Activated CD8-positive, alpha-beta T cell treated with anti-CD3 and anti-CD28 coated beads for 36 hours (primary cell): ENCODE data around the gene GNAT3. TPM values are rescaled to one million over a fixed set of nuclear protein-coding genes. Genes with fewer than 3 reads are reported as not detected.

Source experiments
- ATAC-seq: fragments of 200-7000 bp; cut with Tn5 transposase; one replicate; pipeline ENCODE4 v1.10.0; 2021; ENCODE audit warnings: mild to moderate bottlenecking, moderate library complexity
- CTCF ChIA-PET: fragments of 350-600 bp; sonication (Branson Sonifier 250); formaldehyde crosslinking; loops from one replicate; lab custom pipeline; 2021; ENCODE audit warnings: antibody characterized with exemption; lab: Charles Lee
- POLR2A ChIA-PET: fragments of 350-600 bp; sonication (Branson Sonifier 250); formaldehyde crosslinking; loops from one replicate; lab custom pipeline; 2021; ENCODE audit warnings: antibody characterized with exemption; lab: Charles Lee
- DNase-seq: peaks from one replicate; pipeline ENCODE4 v3.0.0-alpha.2; 2020
- H3K27ac Mint-ChIP-seq: one replicate; pipeline ENCODE4 v1.8.0; 2021; ENCODE audit warnings: mild to moderate bottlenecking, mixed read lengths
- H3K27me3 Mint-ChIP-seq: one replicate; pipeline ENCODE4 v1.8.0; 2021; ENCODE audit warnings: mixed read lengths
- H3K36me3 Mint-ChIP-seq: one replicate; pipeline ENCODE4 v1.8.0; 2021; ENCODE audit warnings: low read depth, mixed read lengths
- H3K4me1 Mint-ChIP-seq: one replicate; pipeline ENCODE4 v1.8.0; 2021; ENCODE audit warnings: low read depth, mixed read lengths
- H3K4me3 Mint-ChIP-seq: one replicate; pipeline ENCODE4 v1.8.0; 2021; ENCODE audit warnings: mild to moderate bottlenecking, moderate library complexity, mixed read lengths
- H3K9me3 Mint-ChIP-seq: one replicate; pipeline ENCODE4 v1.8.0; 2021; ENCODE audit warnings: mixed read lengths
- CTCF ChIP-seq: fragments of 200-600 bp; IDR thresholded peaks from one replicate; pipeline ENCODE4 v1.8.0; 2022; ENCODE audit warnings: antibody characterized with exemption, mild to moderate bottlenecking
- intact Hi-C: fragments of 100-400 bp; cut with micrococcal nuclease; formaldehyde crosslinking; loops from one replicate; pipeline ENCODE4 v1.10.0; 2022
- total RNA-seq, 2 experiments: library from RNA; stranded (reverse); gene quantifications; one replicate each; pipeline ENCODE4 v1.2.3, GENCODE V29; 2021

GNAT3 gene
- total RNA-seq, 2 experiments from 2014 or later: not detected

DNA sequence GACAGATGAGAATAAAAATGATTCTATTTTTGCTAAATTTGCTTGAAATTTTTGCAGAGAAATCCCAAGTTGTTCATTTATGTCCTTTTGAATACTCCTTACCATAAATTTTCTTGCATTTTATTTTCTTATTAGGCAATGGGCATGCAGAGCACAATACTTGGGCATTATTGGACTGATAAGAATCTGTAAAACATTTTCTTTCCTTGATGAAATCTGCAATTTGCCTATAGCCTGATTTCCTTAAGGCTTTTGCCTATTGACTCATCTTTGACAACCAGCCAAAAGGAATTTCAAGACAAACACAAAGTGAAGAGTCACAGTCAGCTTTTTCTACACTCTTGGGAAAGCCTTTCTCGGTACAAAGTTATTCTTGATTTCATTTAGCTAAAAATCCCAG, 30.5 kb upstream of the GNAT3 start:
- ATAC-seq: no peak

DNA sequence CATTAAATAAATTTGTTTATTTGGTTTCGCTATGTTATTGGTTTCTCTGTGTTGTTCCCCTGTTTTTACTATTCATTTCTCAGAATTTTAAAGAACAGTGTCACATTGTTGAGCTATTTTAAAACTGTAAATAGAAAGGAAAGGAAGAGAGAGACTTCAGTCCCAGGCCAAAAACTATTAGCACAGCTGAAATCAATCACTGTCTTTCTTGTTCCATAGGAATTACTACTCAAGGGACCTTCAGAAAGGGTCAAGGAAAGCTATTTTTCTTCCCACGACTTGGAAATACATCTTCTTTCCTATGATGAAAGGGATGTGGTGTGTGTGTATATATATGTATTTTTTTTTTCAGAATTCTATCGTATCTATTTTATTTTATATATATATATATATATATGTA, 29.0 kb upstream of the GNAT3 start:
- DNase-seq (no peak), ATAC-seq (no peak)
- CTCF ChIA-PET: no interaction called here
- no peak overlapping the region for H3K4me3 Mint-ChIP-seq
- intact Hi-C loops: no loop called here
- no peaks in the 10 kb centered on the region for H3K36me3 Mint-ChIP-seq
- no peaks in the 10 kb centered on the region for H3K4me1 Mint-ChIP-seq
- POLR2A ChIA-PET: no interaction called here
- peaks cover 5% of the 10 kb centered on the region for H3K9me3 Mint-ChIP-seq
- no peak for TF ChIP-seq CTCF
- no peak overlapping the region for H3K27ac Mint-ChIP-seq
- no peaks in the 10 kb centered on the region for H3K27me3 Mint-ChIP-seq

More for the DNA sequence above, 30.5 kb upstream of the GNAT3 start:
- intact Hi-C loops: no loop called here
- Mint-ChIP-seq H3K27me3 (no peaks in the 10 kb centered on the region), H3K4me3 (no peak overlapping the region), H3K9me3 (peaks cover 5% of the 10 kb centered on the region), H3K4me1 (no peaks in the 10 kb centered on the region), H3K27ac (no peak overlapping the region), H3K36me3 (no peaks in the 10 kb centered on the region)
- DNase-seq: no peak
- no peak for TF ChIP-seq CTCF
- ChIA-PET POLR2A (no interaction called here), CTCF (no interaction called here)

DNA sequence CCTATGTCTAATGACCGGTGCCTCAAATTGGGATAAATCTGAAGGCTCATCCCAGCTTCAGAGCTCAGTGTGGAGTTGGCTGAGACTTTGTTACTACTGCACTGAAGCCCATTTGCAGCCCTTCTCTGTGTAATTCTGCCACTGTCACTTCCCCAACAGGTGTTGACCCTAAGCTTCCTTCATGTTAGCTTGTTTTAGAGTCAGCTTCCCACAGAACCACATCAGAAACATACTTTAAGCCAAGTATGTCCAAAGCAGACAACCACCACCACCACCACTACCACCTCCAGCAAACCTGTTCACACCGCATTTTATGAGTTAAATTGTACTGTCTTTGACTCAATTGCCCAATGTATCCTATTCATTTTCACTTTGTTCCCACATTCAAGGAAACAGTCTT, 25.2 kb upstream of the GNAT3 start:
- intact Hi-C loops: no loop called here
- no peaks in the 10 kb centered on the region for H3K4me1 Mint-ChIP-seq
- ChIA-PET CTCF (no interaction called here), POLR2A (no interaction called here)
- no peak overlapping the region for H3K27ac Mint-ChIP-seq
- TF ChIP-seq CTCF: no peak
- H3K4me3 Mint-ChIP-seq: no peak overlapping the region
- peaks cover 1% of the 10 kb centered on the region for H3K9me3 Mint-ChIP-seq
- H3K27me3 Mint-ChIP-seq: no peaks in the 10 kb centered on the region
- ATAC-seq (no peak), DNase-seq (no peak)
- no peaks in the 10 kb centered on the region for H3K36me3 Mint-ChIP-seq

DNA sequence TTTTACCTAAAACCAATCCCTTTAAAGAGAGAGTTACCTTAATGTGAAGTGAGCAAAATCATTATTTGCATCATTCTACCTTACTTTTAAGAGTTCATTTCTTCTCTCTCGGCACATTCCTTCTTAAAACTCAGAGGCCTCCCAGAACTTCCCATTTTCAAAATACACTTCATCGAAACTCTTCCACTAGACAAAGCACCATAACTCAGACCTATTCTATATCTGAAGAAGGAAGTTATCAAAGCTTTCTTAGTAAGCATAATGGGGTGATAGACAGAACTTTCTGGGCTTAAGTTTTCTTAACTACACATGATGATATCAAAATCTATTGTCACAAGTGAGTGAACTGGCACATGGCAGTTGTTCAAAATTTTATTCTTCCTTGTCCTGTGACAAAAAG, 24.6 kb upstream of the GNAT3 start:
- CTCF ChIA-PET: no interaction called here
- H3K9me3 Mint-ChIP-seq: no peaks in the 10 kb centered on the region
- intact Hi-C loops: no loop called here

GRCh38 chr7:80533287-80533686, 21.4 kb upstream of the GNAT3 start:
- Mint-ChIP-seq H3K4me3 (no peak overlapping the region), H3K4me1 (no peaks in the 10 kb centered on the region), H3K36me3 (no peaks in the 10 kb centered on the region), H3K27me3 (no peaks in the 10 kb centered on the region), H3K27ac (no peak overlapping the region), H3K9me3 (no peaks in the 10 kb centered on the region)
- no peak for ATAC-seq
- ChIA-PET POLR2A (no interaction called here), CTCF (no interaction called here)
- no peak for TF ChIP-seq CTCF
- no peak for DNase-seq
- intact Hi-C loops: no loop called here

More for the DNA sequence above, 24.6 kb upstream of the GNAT3 start:
- no peaks in the 10 kb centered on the region for H3K27me3 Mint-ChIP-seq
- H3K27ac Mint-ChIP-seq: no peak overlapping the region
- H3K4me3 Mint-ChIP-seq: no peak overlapping the region
- no peak for TF ChIP-seq CTCF
- no peaks in the 10 kb centered on the region for H3K36me3 Mint-ChIP-seq
- no peak for DNase-seq
- H3K4me1 Mint-ChIP-seq: no peaks in the 10 kb centered on the region
- POLR2A ChIA-PET: no interaction called here
- no peak for ATAC-seq
